Hepatocyte (in vitro differentiated cells): ENCODE measurements around the gene VAMP7.

Source experiments
- CTCF ChIP-seq: fragments of 200-600 bp; sonication (generic); IDR thresholded peaks from 2 replicates; pipeline ENCODE4 v1.5.1; 2016; ENCODE audit warnings: antibody characterized with exemption, mild to moderate bottlenecking; ENCODE audit not compliant: poor library complexity
- EZH2 ChIP-seq: fragments of 200-600 bp; sonication (generic); IDR thresholded peaks from 2 replicates; pipeline ENCODE4 v1.6.1; 2016; ENCODE audit warnings: antibody characterized with exemption, mild to moderate bottlenecking, borderline replicate concordance
- EZH2phosphoT487 ChIP-seq: fragments of 200-600 bp; sonication (generic); IDR thresholded peaks from one replicate; pipeline ENCODE4 v1.6.1; 2018; ENCODE audit warnings: antibody characterized with exemption, mild to moderate bottlenecking, low read depth, moderate library complexity; ENCODE audit not compliant: unreplicated experiment, severe bottlenecking

- TF ChIP-seq CTCF (no peak), EZH2 (no peak), EZH2phosphoT487 (no peak)
These were observed 87.6 kb downstream of the VAMP7 start for GRCh38 chrX:155968791-155969190.
